GM18868 (cell line): ENCODE data around the gene ADCY9.
"Not testable (repeated sequence)": the region's sequence is repeated elsewhere in the genome, so short reads cannot be mapped to it uniquely, and the experiment has no call there.

Source experiments
- ATAC-seq: cut with Tn5 transposase; IDR thresholded peaks from one replicate; pipeline ENCODE4 v1.9.1; 2021; ENCODE audit warnings: mild to moderate bottlenecking, moderate library complexity; ENCODE audit not compliant: unreplicated experiment

ADCY9 gene

GRCh38 chr16:4116325-4117249, at the start of gene ADCY9:
TSS of gene ADCY9 (minus strand) at chr16:4116442. CDS start at chr16:4115442, 1,000 bp downstream.
- ATAC-seq = peak; percentile 64

DNA sequence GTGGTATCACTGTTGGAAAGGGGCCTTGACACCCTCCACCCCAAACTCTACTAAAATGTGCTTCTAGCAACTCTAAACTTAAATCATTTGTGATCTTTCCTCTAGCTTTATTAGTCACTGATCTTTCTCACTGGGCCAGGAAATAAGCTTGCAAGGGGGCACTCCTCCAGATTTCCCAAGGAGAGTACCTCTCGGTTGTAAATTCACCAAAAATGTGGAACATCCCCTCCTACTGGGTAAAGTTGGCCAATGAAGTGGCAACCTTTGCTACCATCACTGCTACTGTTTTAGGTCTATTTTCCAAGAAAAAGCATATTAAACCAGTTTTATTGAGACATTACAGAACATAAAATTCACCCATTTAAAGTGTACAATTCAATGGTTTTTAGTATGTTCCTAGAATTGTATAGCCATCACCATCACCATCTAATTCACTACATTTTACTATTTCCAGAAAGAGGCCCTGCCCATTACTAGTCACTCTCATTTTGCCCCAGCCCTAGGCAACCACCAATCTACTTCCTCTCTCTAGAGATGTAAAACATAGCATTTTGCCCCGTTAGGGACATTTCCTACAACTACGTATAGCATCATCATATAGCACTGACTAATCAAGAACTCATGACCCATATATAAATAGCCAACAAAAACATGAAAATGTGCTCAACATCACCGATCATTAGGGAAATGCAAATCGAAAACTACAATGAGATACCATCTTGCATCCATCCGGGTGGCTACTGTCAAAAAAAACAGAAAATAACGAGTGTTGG, 44.6 kb upstream of the ADCY9 start:
- ATAC-seq = no peak

DNA sequence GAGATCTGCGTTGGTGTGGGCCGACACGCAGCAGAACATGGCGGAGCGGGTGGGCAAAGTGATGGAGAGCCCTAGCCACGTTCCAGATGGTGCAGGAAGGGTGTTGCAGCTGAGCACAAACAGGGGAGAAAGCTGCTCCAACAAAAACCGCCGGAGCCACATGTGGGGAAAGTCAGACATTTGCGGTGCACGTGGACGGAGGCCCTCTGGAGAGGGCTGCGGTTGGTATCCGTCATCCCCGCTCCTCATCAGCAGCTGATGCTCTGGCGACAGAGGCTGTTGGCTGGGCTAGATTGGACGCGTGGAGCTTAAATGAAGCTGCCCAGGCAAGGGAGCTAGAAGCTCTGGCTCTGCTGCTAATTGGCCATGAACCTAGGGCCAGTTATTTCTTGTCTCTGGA, 43.5 kb upstream of the ADCY9 start:
- ATAC-seq = no peak

GRCh38 chr16:4158143-4159093, 42.2 kb upstream of the ADCY9 start:
- ATAC-seq = no peak

- no peak for ATAC-seq
These were observed 41.2 kb upstream of the ADCY9 start for GRCh38 chr16:4157376-4157825.

- ATAC-seq = not testable (repeated sequence)
These were observed 40.3 kb upstream of the ADCY9 start for GRCh38 chr16:4156503-4156902.

DNA sequence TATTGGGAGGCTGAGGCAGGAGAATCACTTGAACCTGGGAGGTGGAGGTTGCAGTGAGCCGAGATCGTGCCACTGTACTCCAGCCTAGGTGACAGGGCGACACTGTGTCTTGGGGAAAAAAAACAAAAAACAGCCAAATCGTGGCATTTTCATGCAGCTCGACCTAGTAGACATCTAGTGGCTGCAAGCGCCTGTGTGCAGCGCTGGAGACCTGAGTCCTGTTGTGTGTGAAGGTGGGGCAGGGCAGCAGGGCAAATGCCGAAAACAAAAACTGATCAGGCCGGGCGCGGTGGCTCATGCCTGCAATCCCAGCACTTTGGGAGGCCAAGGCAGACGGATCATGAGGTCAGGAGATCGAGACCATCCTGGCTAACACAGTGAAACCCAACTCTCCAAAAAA, 37.1 kb upstream of the ADCY9 start:
- not testable (repeated sequence) for ATAC-seq

DNA sequence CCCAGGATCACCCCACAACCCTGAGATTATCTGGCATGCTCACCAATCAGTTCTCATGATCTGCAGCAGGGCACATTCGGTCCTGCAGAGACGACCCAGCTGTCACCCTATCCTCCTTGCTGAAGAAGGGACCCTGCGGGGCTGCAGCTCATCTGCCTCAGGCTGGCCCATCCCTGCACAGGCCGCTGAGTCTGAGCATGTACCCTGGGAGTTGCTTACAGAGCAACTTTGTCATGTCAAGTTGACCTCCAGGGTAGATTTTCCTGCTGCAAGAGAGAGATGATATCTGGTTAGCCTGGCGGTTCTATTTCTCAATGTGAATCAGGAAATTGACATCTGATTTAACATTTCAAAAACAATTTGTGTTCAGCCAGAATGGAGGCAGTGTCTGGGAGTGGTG, 36.0 kb upstream of the ADCY9 start:
- ATAC-seq = no peak

- no peak for ATAC-seq
These were observed 31.0 kb upstream of the ADCY9 start for GRCh38 chr16:4147236-4147635.

- no peak for ATAC-seq
These were observed 26.0 kb upstream of the ADCY9 start for GRCh38 chr16:4142268-4142667.

- ATAC-seq = no peak
These were observed 25.4 kb upstream of the ADCY9 start for GRCh38 chr16:4141604-4142003.

GRCh38 chr16:4140652-4141051, 24.4 kb upstream of the ADCY9 start:
- ATAC-seq = no peak

GRCh38 chr16:4139968-4140367, 23.7 kb upstream of the ADCY9 start:
- no peak for ATAC-seq

- ATAC-seq = no peak
These were observed 22.5 kb upstream of the ADCY9 start for GRCh38 chr16:4138713-4139112.

GRCh38 chr16:4137438-4137837, 21.2 kb upstream of the ADCY9 start:
- no peak for ATAC-seq

GRCh38 chr16:4136229-4136813, 20.1 kb upstream of the ADCY9 start:
- no peak for ATAC-seq

DNA sequence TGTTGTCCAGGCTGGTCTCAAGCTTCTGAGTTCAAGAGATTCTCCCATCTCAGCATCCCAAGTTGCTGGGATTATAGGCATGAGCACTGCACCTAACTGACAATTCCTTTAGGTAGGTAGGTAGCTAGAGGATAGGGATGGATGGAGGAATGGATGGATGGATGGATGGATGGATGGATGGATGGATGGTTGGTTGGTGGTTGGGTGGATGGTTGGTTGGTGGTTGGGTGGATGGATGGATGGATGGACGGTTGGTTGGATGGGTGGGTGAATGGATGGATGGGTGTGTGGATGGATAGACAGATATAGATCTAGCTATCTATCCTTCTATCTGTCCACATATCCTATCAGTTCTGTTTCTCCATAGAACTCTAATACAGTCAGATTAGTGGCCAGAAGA, 19.3 kb upstream of the ADCY9 start:
- ATAC-seq = no peak

- ATAC-seq = no peak
These were observed 17.7 kb upstream of the ADCY9 start for GRCh38 chr16:4133897-4134372.

DNA sequence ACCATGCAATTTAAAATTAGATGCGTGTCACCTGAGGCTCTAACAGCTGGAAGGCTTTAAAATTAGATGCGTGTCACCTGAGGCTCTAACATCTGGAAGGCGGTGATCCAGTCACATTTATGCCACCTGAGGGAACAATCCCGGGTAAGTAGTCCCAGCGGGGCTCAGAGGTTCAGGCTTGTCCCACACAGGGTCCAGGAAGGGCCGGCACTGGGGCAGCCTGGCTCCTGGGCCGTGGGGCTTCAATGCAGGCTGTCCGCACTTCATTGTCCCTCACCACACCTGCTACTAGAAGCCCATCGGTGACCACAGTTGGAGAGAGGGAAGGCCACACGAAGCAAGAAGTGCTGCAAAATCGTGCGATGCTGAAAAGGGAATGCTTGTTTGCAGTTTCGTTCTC, 15.4 kb upstream of the ADCY9 start:
- no peak for ATAC-seq
